ENCODE measurements around the gene N4BP3.

N4BP3 gene

DNA sequence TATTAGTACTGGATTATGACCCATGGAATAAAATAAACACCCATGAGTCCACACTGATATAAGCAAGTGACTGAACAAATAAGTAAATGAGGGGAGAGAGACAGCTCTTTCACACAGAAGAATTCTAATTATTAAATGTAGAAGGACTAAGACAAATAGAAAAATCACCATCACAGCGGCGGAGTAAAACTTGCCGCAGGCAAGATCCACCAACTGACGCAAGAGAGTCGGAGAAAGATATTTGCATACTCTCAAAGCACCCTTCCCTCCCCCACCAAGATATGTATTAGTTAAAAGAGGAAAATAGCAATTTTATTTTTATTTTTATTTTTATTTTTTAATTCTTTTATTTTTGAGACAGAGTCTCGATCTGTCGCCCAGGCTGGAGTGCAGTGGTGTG lies 14.6 kb upstream of the N4BP3 start:
- no peak for DNase-seq (ENCODE audit: low spot score)

DNA sequence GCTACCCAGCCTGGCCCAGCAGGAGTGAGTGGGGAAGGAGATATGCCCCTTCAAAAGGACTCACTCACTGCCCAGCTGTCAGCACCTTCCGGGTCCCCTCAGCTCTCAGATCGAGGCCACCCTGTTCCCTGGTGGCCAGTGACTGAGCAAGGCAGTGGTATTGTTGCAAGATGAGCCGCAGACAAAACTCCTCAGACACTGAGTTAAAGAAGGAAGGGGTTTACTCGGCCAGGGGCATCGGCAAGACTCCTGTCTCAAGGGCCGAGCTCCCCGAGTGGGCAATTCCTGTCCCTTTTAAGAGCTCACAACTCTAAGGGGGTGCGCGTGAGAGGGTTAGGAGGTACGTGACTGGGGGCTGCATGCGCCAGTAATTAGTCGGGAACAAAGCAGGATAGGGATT lies 9.7 kb upstream of the N4BP3 start:
- DNase-seq (ENCODE audit: low spot score), result no peak

DNA sequence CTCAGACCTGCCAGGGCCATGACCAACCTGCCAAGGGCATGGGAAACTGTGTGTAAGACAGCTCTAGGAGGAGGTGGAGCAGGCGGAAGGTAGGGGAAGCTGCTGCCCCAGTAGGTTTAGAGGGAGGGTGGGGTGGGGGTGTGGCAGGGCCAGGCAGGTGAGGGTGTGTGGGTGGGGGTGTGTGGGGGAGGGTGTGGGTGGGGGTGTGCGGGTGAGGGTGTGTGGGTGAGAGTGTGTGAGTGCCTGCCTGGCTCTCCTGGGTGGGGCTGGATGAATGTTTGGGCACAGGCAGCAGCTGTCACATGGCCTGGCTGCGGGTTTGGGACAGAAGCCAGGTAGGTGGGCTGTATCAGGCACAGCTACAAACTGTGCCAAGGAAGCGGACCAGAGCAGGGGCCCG lies 8.8 kb upstream of the N4BP3 start:
- no peak for DNase-seq (ENCODE audit: low spot score)

DNA sequence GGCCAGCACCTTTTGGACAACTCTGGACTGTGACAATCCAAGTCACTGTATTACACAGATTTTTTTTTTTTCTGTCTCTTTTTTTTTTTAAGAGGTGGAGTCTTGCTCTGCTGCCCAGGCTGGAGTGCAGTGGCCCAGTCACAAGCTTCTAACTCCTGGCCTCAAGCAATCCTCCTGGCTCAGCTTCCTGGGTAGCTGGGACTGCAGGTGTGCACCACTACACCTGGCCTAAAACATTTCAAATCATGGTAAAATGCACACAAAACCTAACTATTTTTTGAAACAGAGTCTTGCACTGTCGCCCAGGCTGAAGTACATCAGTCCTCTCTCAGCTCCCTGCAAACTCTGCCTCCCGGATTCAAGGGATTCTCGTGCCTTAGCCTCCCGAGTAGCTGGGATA lies 7.2 kb upstream of the N4BP3 start:
- no peak for DNase-seq (ENCODE audit: low spot score)

DNA sequence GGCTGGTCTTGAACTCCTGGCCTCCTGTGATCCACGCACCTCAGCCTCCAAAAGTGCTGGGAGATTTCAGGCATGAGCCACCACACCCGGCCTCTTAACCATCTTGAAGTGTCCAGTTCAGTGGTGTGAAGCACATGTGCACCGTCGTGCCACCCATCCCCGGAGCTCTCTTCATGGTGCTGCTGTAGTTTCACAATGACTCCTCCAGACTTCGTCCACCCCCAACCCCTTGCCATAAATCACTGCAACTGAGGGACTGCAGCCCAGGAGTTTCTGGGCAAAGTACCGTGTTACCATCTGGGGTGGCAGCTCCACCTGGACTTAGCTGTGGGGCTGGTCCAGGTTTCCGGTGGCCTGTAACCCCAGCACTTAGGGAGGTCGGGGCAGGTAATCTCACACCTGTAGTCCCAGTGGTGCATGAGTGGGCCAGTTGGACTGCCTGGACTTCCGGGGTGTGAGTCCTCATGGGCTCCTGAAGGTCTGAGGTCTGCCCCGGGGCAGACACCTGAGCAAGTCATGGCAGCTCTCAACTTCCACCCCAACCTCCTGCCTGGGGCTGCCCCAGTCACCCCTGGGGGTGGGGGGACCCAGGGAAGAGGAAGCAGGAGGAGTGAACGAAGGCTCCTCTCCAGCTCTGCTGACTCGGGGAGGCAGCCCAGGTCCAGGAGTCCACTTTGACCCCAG lies 6.6 kb upstream of the N4BP3 start:
- DNase-seq (ENCODE audit: low spot score), result no peak

DNA sequence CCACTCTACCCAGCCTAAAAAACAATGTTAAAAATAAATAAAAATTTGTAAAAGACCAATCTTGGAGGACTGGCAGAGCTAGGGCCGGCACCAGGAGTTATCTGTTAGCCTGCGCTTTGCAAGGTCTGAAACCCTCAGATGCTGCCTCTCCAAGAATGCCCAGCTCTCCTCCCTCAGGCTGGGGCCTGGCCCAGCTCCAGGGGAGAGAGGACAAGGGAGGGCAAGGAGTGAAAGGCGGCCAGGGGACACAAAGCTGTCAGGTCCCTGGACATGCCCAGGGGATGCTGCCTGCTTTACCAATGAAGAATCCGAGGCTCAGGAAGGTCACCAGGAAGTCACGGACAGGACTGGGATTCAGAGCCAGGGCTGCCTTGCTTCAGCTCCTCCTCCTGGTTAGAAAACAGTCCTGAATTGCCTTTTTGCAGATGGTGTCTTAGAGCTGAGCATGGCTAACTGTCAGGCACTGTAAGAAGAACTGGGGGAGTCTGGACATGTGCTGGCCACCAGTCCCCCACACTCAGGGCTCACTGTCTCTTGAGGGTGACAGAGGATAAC lies 5.5 kb upstream of the N4BP3 start:
- DNase-seq (ENCODE audit: low spot score), result no peak

DNA sequence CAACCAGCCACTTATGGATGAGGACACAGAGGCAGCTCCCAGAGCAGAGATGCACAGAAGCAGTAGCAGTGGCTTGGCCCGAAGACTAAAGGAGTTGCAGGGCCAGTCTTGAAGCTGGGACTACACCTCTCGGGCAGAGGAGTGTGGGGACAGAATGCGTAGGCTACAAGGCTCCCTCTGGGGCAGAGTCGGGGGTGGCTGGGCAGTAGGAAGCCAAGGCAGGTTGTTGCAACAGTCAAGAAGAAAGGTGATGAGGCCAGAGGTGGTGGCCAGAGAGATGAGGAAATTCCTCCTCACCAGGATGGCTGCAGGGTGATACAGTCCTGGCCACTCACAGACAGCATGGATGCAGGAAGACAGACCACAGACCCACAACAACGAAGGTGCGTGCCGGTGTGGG lies 4.9 kb upstream of the N4BP3 start:
- no peak for DNase-seq (ENCODE audit: low spot score)

DNA sequence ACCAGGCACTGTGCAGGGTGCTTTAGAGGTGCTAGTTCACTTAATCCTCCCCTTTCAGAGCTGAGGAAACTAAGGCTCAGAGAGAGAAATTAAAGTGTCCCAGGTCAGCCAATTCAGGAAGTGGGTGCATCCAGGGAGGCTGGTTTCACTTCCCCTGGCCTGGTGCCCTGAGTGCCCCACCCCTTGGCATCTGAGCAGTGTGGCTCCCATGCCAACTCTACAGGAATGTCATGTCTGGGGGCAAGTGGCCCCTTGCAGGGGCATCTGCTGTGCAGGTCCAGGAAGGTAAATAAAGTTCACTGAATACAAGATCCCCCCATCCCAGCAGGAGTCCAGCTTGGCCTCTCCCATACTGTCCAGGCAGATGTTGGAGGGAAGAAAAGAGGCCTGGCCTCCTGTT lies 4.4 kb upstream of the N4BP3 start:
- no peak for DNase-seq (ENCODE audit: low spot score)

DNA sequence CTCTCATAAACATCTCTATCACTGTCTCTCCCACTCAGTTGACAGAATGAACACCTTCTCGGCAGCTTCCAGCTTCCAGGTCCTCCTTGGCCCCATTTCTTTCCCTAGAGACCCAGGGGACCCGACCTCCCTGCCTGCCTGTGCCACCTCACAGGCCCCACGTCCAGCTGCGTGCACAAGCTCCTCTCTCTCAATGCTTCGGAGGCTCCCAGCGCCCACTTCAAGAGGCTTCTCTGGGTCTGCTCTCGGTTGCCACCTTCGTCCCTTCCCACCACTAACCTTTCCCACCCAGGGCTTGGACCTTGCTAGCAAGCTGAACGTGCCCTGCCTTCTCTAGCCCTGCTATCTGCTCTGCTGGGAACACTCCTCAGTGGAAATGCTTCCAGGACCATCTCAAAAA lies 2.8 kb upstream of the N4BP3 start:
- DNase-seq (ENCODE audit: low spot score), result no peak

DNA sequence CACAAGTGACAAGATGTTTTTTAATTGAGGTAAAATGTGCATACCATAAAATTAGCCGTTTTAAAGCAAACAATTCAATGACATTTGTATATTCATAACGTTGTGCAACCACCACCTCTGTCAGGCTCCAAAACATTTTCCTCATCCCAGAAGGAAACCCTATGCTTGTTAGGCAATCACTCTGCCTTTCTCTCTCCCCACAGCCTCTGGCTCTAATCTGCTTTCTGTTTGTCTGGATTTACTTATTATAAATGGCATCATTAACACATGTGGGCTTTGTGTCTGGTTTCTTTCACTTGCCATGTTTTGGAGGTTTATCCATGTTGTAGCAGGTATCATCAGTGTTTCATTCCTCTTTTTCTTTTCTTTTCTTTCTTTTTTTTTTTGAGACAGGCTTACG lies 1.4 kb upstream of the N4BP3 start:
- no peak for DNase-seq (ENCODE audit: low spot score)

DNA sequence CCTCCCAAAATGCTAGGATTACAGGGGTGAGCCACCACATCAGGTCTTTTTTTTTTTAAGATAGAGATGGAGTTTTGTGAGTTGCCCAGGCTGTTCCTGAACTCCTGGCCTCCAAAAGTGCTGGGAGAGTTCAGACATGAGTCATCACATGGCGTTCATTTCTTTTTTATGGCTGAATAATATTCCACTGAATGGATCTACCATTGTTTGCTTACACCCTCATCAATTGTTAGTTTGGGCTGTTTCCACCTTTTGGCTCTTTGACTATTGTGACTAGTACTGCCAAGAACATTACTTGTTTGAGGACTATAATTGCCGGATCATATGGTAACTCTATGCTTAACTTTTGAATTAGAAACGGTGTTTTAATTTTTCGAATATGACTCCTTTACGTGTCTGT lies 787 bp upstream of the N4BP3 start:
- DNase-seq (ENCODE audit: low spot score), result no peak

DNA sequence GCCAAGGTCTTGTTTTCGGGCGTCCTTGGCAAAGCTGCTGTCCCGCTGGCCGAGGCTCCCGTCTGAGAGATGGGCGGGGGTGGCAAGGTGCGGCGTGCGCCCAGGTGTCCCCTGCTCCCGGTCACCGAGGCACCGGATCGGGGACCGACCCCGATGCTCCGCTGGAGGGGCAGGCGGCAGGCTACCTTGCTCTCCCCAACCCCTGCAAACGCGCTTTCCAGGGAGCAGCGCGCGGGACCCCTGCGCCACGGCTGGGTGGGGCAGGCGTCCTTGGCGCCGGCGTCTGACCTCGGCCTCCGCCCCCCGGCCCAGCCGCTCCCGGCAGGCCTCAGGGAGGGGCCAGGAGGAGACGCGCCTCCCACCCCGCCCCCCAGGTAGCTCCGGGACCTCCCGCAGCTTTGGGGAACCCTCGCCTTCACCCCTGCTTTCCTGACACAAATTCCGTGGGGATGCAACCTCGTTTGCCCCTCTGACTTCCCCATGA lies 551 bp downstream of the N4BP3 start:
- DNase-seq (ENCODE audit: low spot score), result no peak

DNA sequence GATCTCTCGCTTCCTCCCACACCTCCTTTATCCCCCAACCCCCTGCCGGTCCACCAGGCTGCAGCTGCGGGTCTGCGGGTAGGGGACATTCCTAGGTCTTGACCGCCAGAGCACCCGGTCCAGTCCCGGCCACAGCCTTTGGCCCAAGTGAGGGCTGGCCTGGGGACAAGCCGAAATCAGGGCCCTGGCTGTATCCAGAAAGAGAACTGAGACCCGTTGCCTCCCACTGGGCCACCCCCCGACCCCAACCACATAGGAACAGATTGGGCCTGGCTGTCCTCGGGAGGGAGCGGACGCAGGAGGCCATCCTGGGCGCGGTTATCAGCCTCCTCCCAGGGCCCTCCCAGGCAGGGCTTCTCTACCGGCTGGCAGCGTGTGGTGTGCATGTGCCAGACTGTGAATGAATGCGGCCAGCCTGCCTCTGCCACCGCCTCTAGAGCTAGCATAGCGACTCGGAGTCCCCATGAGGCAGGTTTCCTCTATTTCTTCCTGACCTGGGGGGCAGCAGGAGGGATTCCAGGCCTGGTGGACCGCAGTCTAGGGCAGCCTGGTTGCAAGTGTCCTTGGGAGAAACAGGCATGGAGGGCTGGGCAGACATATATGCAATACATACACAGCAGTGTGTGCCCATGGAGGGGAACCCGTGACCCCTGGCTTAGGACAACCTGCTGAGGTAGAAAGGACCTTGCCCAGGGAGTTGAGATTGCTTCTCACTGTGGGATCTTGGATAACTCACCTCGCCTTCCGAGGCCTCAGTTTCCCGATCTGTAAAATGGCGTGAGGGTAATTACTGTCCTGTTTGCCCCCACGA lies 1.2 kb downstream of the N4BP3 start:
- no peak for DNase-seq (ENCODE audit: low spot score)

DNA sequence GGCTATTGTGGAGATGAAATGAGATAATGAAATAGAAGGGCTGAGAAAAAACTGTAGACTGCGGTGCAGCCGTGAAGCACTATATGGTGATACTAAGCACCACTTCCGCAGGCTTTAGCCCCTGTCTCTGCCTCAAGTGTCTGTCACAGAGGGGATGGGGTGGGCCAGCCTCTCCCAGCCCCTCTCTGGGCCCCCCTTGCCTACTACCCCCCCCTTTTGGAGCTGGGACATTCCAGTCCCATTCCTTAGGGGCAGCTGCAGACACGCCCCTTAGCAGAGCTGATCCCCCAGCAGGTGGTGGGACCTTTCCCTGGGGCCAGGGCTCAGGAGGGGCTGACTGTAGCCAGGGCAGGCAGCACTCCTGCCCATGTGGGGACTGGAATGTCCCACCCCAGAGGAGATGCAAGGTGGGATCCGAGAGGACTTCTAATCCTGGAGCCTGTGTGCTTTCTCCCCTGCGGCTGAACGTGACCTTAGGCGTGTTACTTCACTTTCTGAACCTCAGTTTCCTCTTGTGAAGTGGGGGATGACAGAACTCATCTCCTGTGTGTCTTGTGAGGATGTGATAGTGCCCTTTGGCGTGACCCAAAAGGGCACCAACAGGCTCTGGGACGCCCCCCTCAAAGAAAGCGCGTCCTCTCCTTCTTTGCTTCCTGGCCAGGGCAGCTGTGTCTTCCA lies 1.9 kb downstream of the N4BP3 start:
- DNase-seq (ENCODE audit: low spot score), result no peak

DNA sequence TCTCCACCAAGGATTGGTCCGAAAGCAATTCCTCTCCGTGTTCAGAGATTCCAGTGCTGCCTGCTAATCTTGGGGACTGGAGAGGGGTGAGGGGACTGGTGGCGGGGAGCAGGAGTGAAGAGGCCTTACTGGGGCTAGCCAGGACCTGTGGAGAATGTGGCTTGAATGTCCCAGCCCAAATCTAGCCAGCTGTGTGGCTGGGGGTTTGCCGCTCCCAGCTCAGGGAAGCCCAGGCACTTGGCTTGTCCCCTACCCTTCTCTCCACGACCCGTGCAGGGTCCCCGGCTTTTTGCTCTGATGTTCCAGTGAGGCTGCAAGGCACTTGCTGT lies 2.4 kb downstream of the N4BP3 start:
- no peak for DNase-seq (ENCODE audit: low spot score)

DNA sequence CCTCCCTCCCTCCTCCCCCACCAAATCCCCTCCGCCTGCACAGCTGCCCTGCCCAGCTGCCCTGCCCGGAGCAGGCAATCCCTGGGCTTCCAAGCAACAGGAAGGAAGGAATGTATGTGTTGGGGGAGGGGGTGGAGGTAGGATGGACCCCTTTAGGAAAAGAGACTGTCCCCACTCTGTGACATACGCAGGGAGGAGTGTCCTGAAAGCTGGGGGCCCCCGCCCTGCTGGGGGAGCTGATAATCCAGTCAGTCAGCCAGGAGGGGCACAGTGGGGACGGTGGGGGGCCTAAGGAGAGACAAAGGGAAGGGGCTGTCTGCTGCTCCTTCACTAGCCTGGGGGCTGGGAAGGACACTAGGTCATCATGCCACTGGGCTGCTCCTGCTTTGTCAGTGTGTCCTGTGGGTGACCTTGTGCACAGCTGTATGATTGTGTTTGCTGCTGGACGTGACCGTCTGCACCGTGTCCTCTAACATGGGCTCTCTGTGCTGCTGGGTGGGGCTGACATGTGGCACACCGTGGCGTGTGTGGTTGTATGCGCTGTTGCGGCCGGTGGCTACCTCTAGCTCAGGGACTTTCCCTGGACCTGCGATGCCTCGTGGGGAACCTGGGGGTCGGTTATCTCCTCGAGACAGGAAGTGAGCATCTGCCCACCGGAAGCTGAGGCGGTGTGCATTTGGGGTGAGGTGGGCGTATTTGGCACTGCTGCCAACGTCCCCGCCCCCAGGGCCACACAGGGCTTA lies 3.0 kb downstream of the N4BP3 start:
- DNase-seq (ENCODE audit: low spot score), result no peak

DNA sequence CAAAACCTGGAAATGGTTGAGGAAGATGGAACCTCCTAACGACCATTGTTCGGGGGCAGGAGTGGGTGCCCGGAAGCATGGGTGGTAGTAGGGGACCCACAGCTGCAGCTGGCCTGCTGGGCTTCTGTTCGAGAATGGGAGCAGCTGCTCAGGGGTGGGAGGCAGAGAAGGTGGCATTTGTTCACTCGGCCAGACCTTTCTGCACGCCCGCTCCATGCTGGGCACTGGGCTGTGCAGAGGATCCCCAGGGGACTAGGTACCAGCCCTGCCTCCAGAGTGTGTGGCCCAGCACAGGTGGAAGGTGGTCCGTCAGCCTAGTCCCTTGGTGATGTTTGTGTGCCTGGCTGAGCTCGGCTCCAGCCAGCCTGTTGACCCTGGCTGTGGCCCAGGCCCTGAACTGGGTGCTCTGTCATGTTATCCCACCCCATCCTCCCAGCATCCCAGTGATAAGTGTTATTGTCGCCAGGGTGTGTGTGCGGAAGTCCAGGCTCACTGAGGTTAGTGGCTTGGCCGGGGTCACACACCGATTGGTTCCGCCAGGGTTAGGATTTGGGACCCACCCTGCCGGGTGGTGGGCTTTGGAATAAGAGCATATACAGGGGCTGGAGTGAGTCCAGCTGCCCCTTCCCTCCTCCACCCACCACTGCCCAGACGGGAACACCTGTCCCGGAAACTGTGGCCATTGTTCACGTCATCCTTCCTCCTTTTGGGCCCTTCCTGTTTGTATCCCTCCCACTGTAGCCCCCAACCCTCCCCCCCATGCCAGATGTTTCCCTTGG lies 4.8 kb downstream of the N4BP3 start:
- no peak for DNase-seq (ENCODE audit: low spot score)

DNA sequence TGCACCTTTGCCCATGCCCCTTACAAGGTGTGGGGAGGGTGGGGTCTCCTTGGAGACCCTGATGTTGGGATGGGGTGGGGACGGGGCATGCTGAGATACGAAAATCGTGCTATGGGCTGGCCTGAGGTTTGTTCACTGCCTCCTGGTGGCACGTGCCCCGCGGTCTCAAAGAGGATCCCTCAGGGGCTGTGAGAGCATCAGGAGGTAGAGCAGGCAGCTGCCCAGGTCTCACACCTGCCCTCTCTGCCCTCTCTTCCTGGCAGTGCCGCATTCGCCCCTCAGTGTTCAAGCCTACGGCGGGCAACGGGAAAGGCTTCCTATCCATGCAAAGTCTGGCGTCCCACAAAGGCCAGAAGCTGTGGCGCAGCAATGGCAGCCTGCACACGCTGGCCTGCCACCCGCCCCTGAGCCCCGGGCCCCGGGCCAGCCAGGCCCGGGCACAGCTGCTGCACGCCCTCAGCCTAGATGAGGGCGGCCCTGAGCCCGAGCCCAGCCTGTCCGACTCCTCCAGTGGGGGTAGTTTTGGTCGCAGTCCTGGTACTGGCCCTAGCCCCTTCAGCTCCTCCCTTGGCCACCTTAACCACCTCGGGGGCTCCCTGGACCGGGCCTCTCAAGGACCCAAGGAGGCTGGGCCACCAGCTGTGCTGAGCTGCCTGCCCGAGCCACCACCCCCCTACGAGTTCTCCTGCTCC lies 6.7 kb downstream of the N4BP3 start:
- DNase-seq (ENCODE audit: low spot score), result no peak

DNA sequence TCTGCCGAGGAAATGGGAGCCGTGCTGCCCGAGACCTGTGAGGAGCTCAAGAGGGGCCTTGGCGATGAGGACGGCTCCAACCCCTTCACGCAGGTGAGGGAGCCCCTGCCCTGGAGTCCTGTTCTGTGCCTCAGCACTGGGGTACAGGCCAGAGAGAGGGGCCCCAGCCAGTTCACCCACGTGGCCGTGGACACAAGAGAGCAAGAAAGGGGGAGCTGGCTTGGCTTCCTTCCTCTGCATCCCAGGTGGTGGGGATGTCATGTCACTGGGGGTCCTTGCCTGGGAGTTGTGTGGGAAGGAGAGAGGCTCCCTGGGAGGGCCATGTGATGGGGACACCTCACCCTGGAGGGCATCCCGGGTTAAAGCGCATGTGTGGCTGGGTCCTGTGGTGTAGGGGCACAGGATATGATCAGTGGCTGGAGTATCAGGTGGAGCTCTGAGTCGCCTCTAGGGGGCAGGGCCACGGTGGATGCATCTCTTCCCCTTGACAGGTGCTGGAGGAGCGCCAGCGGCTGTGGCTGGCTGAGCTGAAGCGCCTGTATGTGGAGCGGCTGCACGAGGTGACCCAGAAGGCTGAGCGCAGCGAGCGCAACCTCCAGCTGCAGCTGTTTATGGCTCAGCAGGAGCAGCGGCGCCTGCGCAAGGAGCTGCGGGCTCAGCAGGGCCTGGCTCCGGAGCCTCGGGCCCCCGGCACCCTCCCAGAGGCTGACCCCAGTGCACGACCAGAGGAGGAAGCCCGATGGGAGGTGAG lies 7.5 kb downstream of the N4BP3 start:
- peak; percentile 44 for DNase-seq (ENCODE audit: low spot score)

Data from Ammon's horn (tissue), 1 donor.